Astrocyte (in vitro differentiated cells and primary cell): ENCODE results near the gene TENT5C. TPM values are rescaled to one million over a fixed set of nuclear protein-coding genes. Genes with fewer than 3 reads are reported as not detected.

Experiments
- DNase-seq: peaks from one replicate; pipeline ENCODE4 v3.0.0-alpha.2; 2010; ENCODE audit warnings: low read depth
- FAIRE-seq: peaks from 2 replicates; lab custom pipeline; 2011; peaks lifted over from hg19 to GRCh38; lab: Jason Lieb, UNC
- H2AFZ ChIP-seq: 2 replicates; pipeline ENCODE4 v1.6.0; 2012; ENCODE audit warnings: low read depth, low read length, inconsistent platforms
- H3K27ac ChIP-seq: 2 replicates; pipeline ENCODE4 v1.5.1; 2011; ENCODE audit warnings: low read depth, low read length, inconsistent platforms
- H3K27me3 ChIP-seq: 2 replicates; pipeline ENCODE4 v1.6.0; 2011; ENCODE audit warnings: low read length, inconsistent platforms; ENCODE audit not compliant: insufficient read depth
- H3K36me3 ChIP-seq: 2 replicates; pipeline ENCODE4 v1.5.1; 2011; ENCODE audit warnings: low read length, inconsistent platforms; ENCODE audit not compliant: insufficient read depth
- H3K4me1 ChIP-seq: 2 replicates; pipeline ENCODE4 v1.5.1; 2011; ENCODE audit warnings: low read length, inconsistent platforms; ENCODE audit not compliant: insufficient read depth
- H3K4me2 ChIP-seq: 2 replicates; pipeline ENCODE4 v1.6.0; 2012; ENCODE audit warnings: low read length, inconsistent platforms
- H3K4me3 ChIP-seq: 2 replicates; pipeline ENCODE4 v1.5.1; 2011; ENCODE audit warnings: low read depth, mild to moderate bottlenecking, low read length, inconsistent platforms; ENCODE audit not compliant: insufficient read depth
- H3K79me2 ChIP-seq: 2 replicates; pipeline ENCODE4 v1.6.0; 2012; ENCODE audit warnings: mild to moderate bottlenecking, low read length, inconsistent platforms; ENCODE audit not compliant: insufficient read depth
- H3K9ac ChIP-seq: 2 replicates; pipeline ENCODE4 v1.6.0; 2012; ENCODE audit warnings: mild to moderate bottlenecking, low read length, inconsistent platforms
- H3K9me3 ChIP-seq: 2 replicates; pipeline ENCODE4 v1.5.1; 2012; ENCODE audit warnings: low read depth, mild to moderate bottlenecking, low read length, inconsistent platforms; ENCODE audit not compliant: insufficient read depth
- H4K20me1 ChIP-seq: 2 replicates; pipeline ENCODE4 v1.6.0; 2012; ENCODE audit warnings: low read length, inconsistent platforms; ENCODE audit not compliant: insufficient read depth
- H3K27ac Mint-ChIP-seq: one replicate; pipeline ENCODE4 v1.8.0; 2021; ENCODE audit warnings: mild to moderate bottlenecking, mixed read lengths; ENCODE audit not compliant: unreplicated experiment
- H3K27me3 Mint-ChIP-seq: one replicate; pipeline ENCODE4 v1.8.0; 2021; ENCODE audit warnings: low read depth, mixed read lengths; ENCODE audit not compliant: unreplicated experiment
- H3K36me3 Mint-ChIP-seq: one replicate; pipeline ENCODE4 v1.8.0; 2021; ENCODE audit warnings: low read depth, mixed read lengths; ENCODE audit not compliant: unreplicated experiment
- H3K4me1 Mint-ChIP-seq: one replicate; pipeline ENCODE4 v1.8.0; 2021; ENCODE audit warnings: low read depth, mixed read lengths; ENCODE audit not compliant: unreplicated experiment
- H3K4me3 Mint-ChIP-seq: one replicate; pipeline ENCODE4 v1.8.0; 2021; ENCODE audit warnings: mild to moderate bottlenecking, moderate library complexity, mixed read lengths; ENCODE audit not compliant: unreplicated experiment
- H3K9me3 Mint-ChIP-seq: one replicate; pipeline ENCODE4 v1.8.0; 2021; ENCODE audit warnings: mild to moderate bottlenecking, mixed read lengths; ENCODE audit not compliant: unreplicated experiment
- EZH2 ChIP-seq: IDR thresholded peaks from 2 replicates; pipeline ENCODE4 v1.6.1; 2012; ENCODE audit warnings: mild to moderate bottlenecking, low read length, inconsistent platforms; ENCODE audit not compliant: insufficient read depth
- total RNA-seq: library from RNA; stranded (reverse); gene quantifications from 2 replicates; pipeline ENCODE4 v1.2.1, GENCODE V29; 2021
- TF ChIP-seq, protein P1 (sequence below): IDR thresholded peaks from 2 replicates; pipeline ENCODE4 v1.5.1; 2011; ENCODE audit warnings: low read depth, mild to moderate bottlenecking, inconsistent platforms, low read length, moderate library complexity; ENCODE audit not compliant: insufficient read depth

TENT5C gene
- total RNA-seq, 1 donor from 2014 or later, result 0.77 TPM

DNA sequence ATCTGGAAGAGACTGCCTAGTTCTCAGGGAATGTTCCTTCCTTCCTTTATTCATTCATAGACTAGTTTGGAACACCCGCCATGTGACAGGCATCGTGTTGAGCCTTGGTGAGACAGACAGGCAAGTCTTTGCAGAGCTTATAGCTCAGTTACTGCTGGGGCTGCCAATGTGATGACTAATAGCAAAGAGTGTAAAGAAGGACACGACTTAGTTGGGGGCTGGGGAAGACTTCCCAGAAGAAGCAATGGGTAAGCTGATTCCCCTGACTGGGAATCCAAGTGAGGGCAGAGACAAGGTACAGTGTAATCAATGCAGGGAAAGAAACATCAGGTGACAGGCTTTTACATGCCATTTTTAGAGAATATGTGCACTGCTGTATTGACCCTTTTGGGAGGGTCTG is 51.2 kb downstream of the TENT5C start:
- Histone ChIP-seq H3K27ac (no peak overlapping the region), H3K4me2 (peak overlapping the region; percentile 61), H3K9me3 (no peaks in the 10 kb centered on the region), H4K20me1 (no peaks in the 10 kb centered on the region), H3K79me2 (no peaks in the 10 kb centered on the region), H2AFZ (peak overlapping the region; percentile 3), H3K9ac (no peak overlapping the region), H3K27me3 (peaks cover 3% of the 10 kb centered on the region), H3K36me3 (no peaks in the 10 kb centered on the region), H3K4me1 (peaks cover 5% of the 10 kb centered on the region), H3K4me3 (no peak overlapping the region)
- no peaks in the 10 kb centered on the region for H3K9me3 Mint-ChIP-seq
- no peak for TF ChIP-seq EZH2
- TF ChIP-seq, protein P1, sequence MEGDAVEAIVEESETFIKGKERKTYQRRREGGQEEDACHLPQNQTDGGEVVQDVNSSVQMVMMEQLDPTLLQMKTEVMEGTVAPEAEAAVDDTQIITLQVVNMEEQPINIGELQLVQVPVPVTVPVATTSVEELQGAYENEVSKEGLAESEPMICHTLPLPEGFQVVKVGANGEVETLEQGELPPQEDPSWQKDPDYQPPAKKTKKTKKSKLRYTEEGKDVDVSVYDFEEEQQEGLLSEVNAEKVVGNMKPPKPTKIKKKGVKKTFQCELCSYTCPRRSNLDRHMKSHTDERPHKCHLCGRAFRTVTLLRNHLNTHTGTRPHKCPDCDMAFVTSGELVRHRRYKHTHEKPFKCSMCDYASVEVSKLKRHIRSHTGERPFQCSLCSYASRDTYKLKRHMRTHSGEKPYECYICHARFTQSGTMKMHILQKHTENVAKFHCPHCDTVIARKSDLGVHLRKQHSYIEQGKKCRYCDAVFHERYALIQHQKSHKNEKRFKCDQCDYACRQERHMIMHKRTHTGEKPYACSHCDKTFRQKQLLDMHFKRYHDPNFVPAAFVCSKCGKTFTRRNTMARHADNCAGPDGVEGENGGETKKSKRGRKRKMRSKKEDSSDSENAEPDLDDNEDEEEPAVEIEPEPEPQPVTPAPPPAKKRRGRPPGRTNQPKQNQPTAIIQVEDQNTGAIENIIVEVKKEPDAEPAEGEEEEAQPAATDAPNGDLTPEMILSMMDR, result no peak
- no peaks in the 10 kb centered on the region for H3K36me3 Mint-ChIP-seq
- peak; percentile 86 for DNase-seq
- FAIRE-seq, result no peak
- peaks cover 12% of the 10 kb centered on the region for H3K27me3 Mint-ChIP-seq
- H3K4me3 Mint-ChIP-seq, result no peak overlapping the region
- peaks cover 29% of the 10 kb centered on the region for H3K4me1 Mint-ChIP-seq
- H3K27ac Mint-ChIP-seq, result peak overlapping the region; percentile 20

DNA sequence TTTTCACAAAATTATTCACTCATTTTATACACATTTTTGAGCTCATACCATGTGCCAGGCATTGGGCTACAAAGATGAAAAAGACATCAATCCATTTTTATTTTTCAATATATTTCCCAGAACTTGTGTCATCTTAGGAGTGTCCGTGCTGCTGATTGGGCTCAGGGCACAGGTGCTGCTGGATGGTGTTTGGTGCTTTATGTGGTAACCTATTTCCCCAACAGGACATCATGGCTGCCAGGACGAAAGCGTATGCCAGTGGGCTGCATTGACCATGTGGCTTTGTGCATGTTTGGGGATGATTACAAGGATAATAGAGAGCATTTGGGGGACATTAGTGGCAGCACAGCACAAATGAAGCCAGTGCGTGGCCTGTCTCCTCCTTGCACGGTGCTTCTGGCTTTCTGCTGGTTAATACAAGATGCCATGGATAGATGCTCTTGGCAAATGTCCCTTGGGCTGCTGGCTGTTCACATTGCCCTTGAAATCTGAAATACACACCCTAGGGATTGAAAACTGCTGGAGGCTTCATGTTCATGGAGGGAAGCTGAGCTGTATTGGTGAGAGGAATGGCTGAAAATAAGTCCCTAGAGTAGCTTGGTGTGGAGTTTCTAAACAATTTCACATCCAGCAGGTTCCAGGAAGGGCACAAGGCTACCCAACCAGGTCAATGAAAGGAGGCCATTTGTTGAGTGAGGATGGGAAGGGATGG is 52.3 kb downstream of the TENT5C start:
- H2AFZ ChIP-seq, result no peak overlapping the region
- H3K4me3 ChIP-seq, result no peak overlapping the region
- DNase-seq (no peak), FAIRE-seq (no peak)
- peaks cover 5% of the 10 kb centered on the region for H3K4me1 ChIP-seq
- no peaks in the 10 kb centered on the region for H3K9me3 ChIP-seq
- peaks cover 4% of the 10 kb centered on the region for H3K27me3 ChIP-seq
- no peak overlapping the region for H3K27ac Mint-ChIP-seq
- H3K36me3 ChIP-seq, result no peaks in the 10 kb centered on the region
- TF ChIP-seq, protein P1, result no peak
- TF ChIP-seq EZH2, result no peak
- H3K9ac ChIP-seq, result no peak overlapping the region
- H3K9me3 Mint-ChIP-seq, result peaks cover 4% of the 10 kb centered on the region
- peaks cover 29% of the 10 kb centered on the region for H3K4me1 Mint-ChIP-seq
- H3K79me2 ChIP-seq, result no peaks in the 10 kb centered on the region
- H3K4me2 ChIP-seq, result no peak overlapping the region
- no peak overlapping the region for H3K4me3 Mint-ChIP-seq
- H3K27me3 Mint-ChIP-seq, result peaks cover 12% of the 10 kb centered on the region
- no peaks in the 10 kb centered on the region for H4K20me1 ChIP-seq
- no peak overlapping the region for H3K27ac ChIP-seq
- H3K36me3 Mint-ChIP-seq, result no peaks in the 10 kb centered on the region

GRCh38 chr1:117658676-117659075 is 52.8 kb downstream of the TENT5C start:
- no peak for FAIRE-seq
- no peak overlapping the region for H3K9ac ChIP-seq
- DNase-seq, result no peak
- no peak overlapping the region for H3K4me3 ChIP-seq
- Mint-ChIP-seq H3K4me1 (peaks cover 29% of the 10 kb centered on the region), H3K4me3 (no peak overlapping the region), H3K36me3 (no peaks in the 10 kb centered on the region), H3K9me3 (peaks cover 4% of the 10 kb centered on the region), H3K27ac (peak overlapping the region; percentile 16), H3K27me3 (peaks cover 6% of the 10 kb centered on the region)
- TF ChIP-seq EZH2, result no peak
- TF ChIP-seq, protein P1, result no peak
- no peaks in the 10 kb centered on the region for H3K79me2 ChIP-seq
- no peak overlapping the region for H2AFZ ChIP-seq
- H3K9me3 ChIP-seq, result no peaks in the 10 kb centered on the region
- no peak overlapping the region for H3K4me2 ChIP-seq
- peaks cover 4% of the 10 kb centered on the region for H3K27me3 ChIP-seq
- peaks cover 5% of the 10 kb centered on the region for H3K4me1 ChIP-seq
- no peaks in the 10 kb centered on the region for H3K36me3 ChIP-seq
- H3K27ac ChIP-seq, result no peak overlapping the region
- H4K20me1 ChIP-seq, result no peaks in the 10 kb centered on the region
